ENCODE results near the gene OR52D1.

The OR52D1 gene

GRCh38 chr11:5514841-5515240, 26.4 kb downstream of the OR52D1 start:
- DNase-seq: no peak

DNA sequence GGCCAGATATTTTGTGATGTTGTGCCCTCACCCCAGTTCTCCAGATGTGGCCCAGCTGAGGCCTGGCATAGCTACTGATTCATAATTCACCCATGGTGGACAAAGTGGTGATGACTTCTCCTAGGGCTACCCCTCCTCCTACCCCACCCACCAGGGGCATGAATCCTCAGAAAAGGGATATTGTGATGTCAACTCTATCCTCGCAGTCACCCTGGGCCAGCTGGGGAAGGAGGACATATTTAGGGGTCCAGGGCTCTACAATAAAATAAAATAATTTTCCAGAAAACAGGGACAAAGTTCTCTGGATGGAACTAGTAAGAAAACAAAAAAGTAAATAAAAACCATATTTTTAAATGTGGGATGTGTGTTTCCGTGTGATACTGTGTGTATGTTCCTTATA, 28.1 kb downstream of the OR52D1 start, which contains the start of gene UBQLNL:
UBQLNL (minus strand) TSS at position 101 of the 400 bp plus-strand sequence. CDS start 258 bp downstream, outside the sequence.
- no peak for DNase-seq

GRCh38 chr11:5521540-5521939, 33.1 kb downstream of the OR52D1 start:
- no peak for DNase-seq

DNA sequence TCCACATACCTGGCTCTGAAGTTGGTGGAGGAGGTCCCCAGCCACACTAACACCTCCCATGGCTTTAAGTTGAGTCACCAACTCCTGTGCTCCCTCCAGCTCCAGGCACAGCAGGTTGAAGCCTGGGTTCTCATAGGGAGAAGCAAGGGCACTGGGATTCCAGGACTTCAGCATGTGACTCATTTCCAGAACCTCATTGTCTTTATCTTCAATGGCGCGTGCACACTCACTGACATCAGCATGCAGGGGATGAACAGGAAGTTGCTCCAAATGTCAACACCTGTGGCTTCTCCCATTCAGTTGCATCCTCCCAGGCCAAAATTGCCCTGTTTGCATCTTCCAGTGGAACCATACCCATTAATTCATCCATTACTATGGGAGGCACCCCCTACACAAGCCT, 33.8 kb downstream of the OR52D1 start:
- DNase-seq: no peak

- DNase-seq: no peak
Measured at GRCh38 chr11:5524756-5525155, 36.3 kb downstream of the OR52D1 start.

- DNase-seq: no peak
Measured at GRCh38 chr11:5527716-5528115, 39.2 kb downstream of the OR52D1 start.

GRCh38 chr11:5528495-5528894, 40.0 kb downstream of the OR52D1 start:
- DNase-seq: no peak

DNA sequence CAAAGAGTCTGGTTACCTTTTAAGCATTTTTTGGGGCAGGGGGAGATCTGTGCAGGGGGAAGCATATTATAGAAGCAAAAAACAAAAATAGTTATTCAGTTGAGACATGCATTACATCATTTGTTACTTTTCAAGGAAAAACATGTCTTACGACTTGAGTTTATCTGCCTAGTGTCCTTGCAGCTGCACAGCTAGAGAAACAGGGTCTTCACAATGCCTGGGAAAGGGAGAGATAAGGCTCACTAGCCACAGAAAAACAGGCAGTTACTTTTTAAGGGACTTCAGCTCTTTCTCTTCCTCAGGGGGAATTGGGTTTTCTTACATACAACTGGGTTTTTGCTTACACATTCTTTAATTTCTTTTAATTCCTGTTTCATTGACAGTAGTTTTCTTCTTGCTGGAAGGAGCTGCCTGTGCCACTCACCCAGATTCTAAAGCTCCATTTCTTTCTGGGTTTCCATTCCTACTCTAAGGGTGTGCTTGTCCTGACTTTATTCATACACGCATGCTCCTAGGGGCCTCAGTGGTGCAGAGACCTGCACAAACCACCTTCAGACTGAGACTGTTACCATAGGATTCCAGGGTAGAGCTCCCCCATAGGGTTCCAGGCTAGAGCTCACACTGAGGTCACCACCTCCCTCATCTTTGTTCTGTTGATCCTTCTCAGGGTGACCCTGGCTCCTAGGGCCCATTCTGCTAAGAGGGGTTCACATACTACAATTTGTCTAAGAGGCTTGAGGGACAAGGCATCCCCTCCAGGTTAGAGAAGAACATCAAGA, 42.8 kb downstream of the OR52D1 start:
- DNase-seq: no peak

- no peak for DNase-seq
Measured at GRCh38 chr11:5534046-5534445, 45.6 kb downstream of the OR52D1 start.

DNA sequence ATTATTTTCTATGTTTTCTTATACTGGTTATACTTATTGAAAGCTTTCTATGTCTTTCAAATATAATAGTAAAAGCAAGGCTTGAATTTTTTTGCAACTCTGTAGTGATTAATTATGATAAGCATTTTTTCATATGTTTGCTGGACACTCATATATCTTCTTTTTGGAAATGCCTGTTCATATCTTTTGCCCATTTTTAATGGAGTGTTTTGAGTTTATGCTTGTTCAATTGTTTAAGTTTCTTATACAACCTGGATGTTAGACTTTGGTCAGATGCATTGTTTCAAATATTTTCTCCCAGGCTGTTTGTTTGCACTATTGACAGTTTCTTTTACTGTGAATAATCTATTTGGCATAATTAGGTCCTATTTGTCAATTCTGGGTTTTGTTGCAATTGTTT, 48.0 kb downstream of the OR52D1 start:
- DNase-seq: no peak

All from CD4-positive, alpha-beta T cell treated with Interleukin-10 for 1 hour (primary cell).